ENCODE measurements around the gene ZEB1.
"Not testable (repeated sequence)": the region's sequence is repeated elsewhere in the genome, so short reads cannot be mapped to it uniquely, and the experiment has no call there.

The ZEB1 gene

GRCh38 chr10:31347705-31348104 lies 28.7 kb downstream of the ZEB1 start:
- Histone ChIP-seq H3K9me3 (ENCODE audit: control insufficient read depth, insufficient read depth, low read depth, low read length) (no peaks in the 10 kb centered on the region), H3K4me1 (ENCODE audit: control insufficient read depth, insufficient read depth, low read length) (no peaks in the 10 kb centered on the region), H3K27ac (ENCODE audit: low read depth, low read length) (no peak overlapping the region), H3K27me3 (ENCODE audit: control insufficient read depth, insufficient read depth, low read length) (no peaks in the 10 kb centered on the region), H3K36me3 (ENCODE audit: control insufficient read depth, insufficient read depth, low read length) (no peaks in the 10 kb centered on the region), H3K9ac (ENCODE audit: low read length) (no peak overlapping the region), H3K4me3 (ENCODE audit: low read depth, low read length) (no peak overlapping the region)

- Histone ChIP-seq H3K27ac (ENCODE audit: low read depth, low read length) (no peak overlapping the region), H3K36me3 (ENCODE audit: control insufficient read depth, insufficient read depth, low read length) (no peaks in the 10 kb centered on the region), H3K4me3 (ENCODE audit: low read depth, low read length) (no peak overlapping the region), H3K9me3 (ENCODE audit: control insufficient read depth, insufficient read depth, low read depth, low read length) (no peaks in the 10 kb centered on the region), H3K9ac (ENCODE audit: low read length) (no peak overlapping the region), H3K4me1 (ENCODE audit: control insufficient read depth, insufficient read depth, low read length) (no peaks in the 10 kb centered on the region), H3K27me3 (ENCODE audit: control insufficient read depth, insufficient read depth, low read length) (no peaks in the 10 kb centered on the region)
Observed at GRCh38 chr10:31350891-31351290, 31.9 kb downstream of the ZEB1 start.

GRCh38 chr10:31352436-31353226 lies 33.6 kb downstream of the ZEB1 start:
- Histone ChIP-seq H3K27me3 (ENCODE audit: control insufficient read depth, insufficient read depth, low read length) (no peaks in the 10 kb centered on the region), H3K4me1 (ENCODE audit: control insufficient read depth, insufficient read depth, low read length) (no peaks in the 10 kb centered on the region), H3K9me3 (ENCODE audit: control insufficient read depth, insufficient read depth, low read depth, low read length) (no peaks in the 10 kb centered on the region), H3K36me3 (ENCODE audit: control insufficient read depth, insufficient read depth, low read length) (no peaks in the 10 kb centered on the region), H3K27ac (ENCODE audit: low read depth, low read length) (no peak overlapping the region), H3K4me3 (ENCODE audit: low read depth, low read length) (no peak overlapping the region), H3K9ac (ENCODE audit: low read length) (no peak overlapping the region)

GRCh38 chr10:31353574-31353973 lies 34.6 kb downstream of the ZEB1 start:
- H3K9me3 ChIP-seq (ENCODE audit: control insufficient read depth, insufficient read depth, low read depth, low read length), result no peaks in the 10 kb centered on the region; the same call in 1 of the 2 replicates
- H3K4me1 ChIP-seq (ENCODE audit: control insufficient read depth, insufficient read depth, low read length), result no peaks in the 10 kb centered on the region
- no peak overlapping the region for H3K9ac ChIP-seq (ENCODE audit: low read length)
- no peaks in the 10 kb centered on the region for H3K27me3 ChIP-seq (ENCODE audit: control insufficient read depth, insufficient read depth, low read length)
- H3K27ac ChIP-seq (ENCODE audit: low read depth, low read length), result no peak overlapping the region
- H3K4me3 ChIP-seq (ENCODE audit: low read depth, low read length), result no peak overlapping the region
- no peaks in the 10 kb centered on the region for H3K36me3 ChIP-seq (ENCODE audit: control insufficient read depth, insufficient read depth, low read length)

- no peaks in the 10 kb centered on the region for H3K4me1 ChIP-seq (ENCODE audit: control insufficient read depth, insufficient read depth, low read length)
- no peak overlapping the region for H3K4me3 ChIP-seq (ENCODE audit: low read depth, low read length)
- no peaks in the 10 kb centered on the region for H3K36me3 ChIP-seq (ENCODE audit: control insufficient read depth, insufficient read depth, low read length)
- no peaks in the 10 kb centered on the region for H3K27me3 ChIP-seq (ENCODE audit: control insufficient read depth, insufficient read depth, low read length)
- H3K9ac ChIP-seq (ENCODE audit: low read length), result no peak overlapping the region
- H3K9me3 ChIP-seq (ENCODE audit: control insufficient read depth, insufficient read depth, low read depth, low read length), result peaks cover 30% of the 10 kb centered on the region
- H3K27ac ChIP-seq (ENCODE audit: low read depth, low read length), result no peak overlapping the region
Observed at GRCh38 chr10:31358688-31359330, 39.8 kb downstream of the ZEB1 start.

GRCh38 chr10:31359979-31360378 lies 41.0 kb downstream of the ZEB1 start:
- no peaks in the 10 kb centered on the region for H3K27me3 ChIP-seq (ENCODE audit: control insufficient read depth, insufficient read depth, low read length)
- H3K4me1 ChIP-seq (ENCODE audit: control insufficient read depth, insufficient read depth, low read length), result no peaks in the 10 kb centered on the region
- H3K27ac ChIP-seq (ENCODE audit: low read depth, low read length), result no peak overlapping the region
- no peaks in the 10 kb centered on the region for H3K36me3 ChIP-seq (ENCODE audit: control insufficient read depth, insufficient read depth, low read length)
- H3K9ac ChIP-seq (ENCODE audit: low read length), result no peak overlapping the region
- peaks cover 30% of the 10 kb centered on the region for H3K9me3 ChIP-seq (ENCODE audit: control insufficient read depth, insufficient read depth, low read depth, low read length)
- no peak overlapping the region for H3K4me3 ChIP-seq (ENCODE audit: low read depth, low read length)

- H3K4me3 ChIP-seq (ENCODE audit: low read depth, low read length); H3K4me1 ChIP-seq (ENCODE audit: control insufficient read depth, insufficient read depth, low read length); H3K9ac ChIP-seq (ENCODE audit: low read length); H3K27me3 ChIP-seq (ENCODE audit: control insufficient read depth, insufficient read depth, low read length); H3K36me3 ChIP-seq (ENCODE audit: control insufficient read depth, insufficient read depth, low read length); H3K27ac ChIP-seq (ENCODE audit: low read depth, low read length): not testable (repeated sequence)
- H3K9me3 ChIP-seq (ENCODE audit: control insufficient read depth, insufficient read depth, low read depth, low read length), result peaks cover 30% of the 10 kb centered on the region
Observed at GRCh38 chr10:31361475-31361874, 42.5 kb downstream of the ZEB1 start.

GRCh38 chr10:31362023-31362641 lies 43.1 kb downstream of the ZEB1 start:
- no peaks in the 10 kb centered on the region for H3K36me3 ChIP-seq (ENCODE audit: control insufficient read depth, insufficient read depth, low read length)
- H3K9me3 ChIP-seq (ENCODE audit: control insufficient read depth, insufficient read depth, low read depth, low read length), result peaks cover 30% of the 10 kb centered on the region
- no peak overlapping the region for H3K4me3 ChIP-seq (ENCODE audit: low read depth, low read length)

GRCh38 chr10:31363696-31364095 lies 44.7 kb downstream of the ZEB1 start:
- not testable (repeated sequence) for H3K27ac ChIP-seq (ENCODE audit: low read depth, low read length); H3K9ac ChIP-seq (ENCODE audit: low read length); H3K4me1 ChIP-seq (ENCODE audit: control insufficient read depth, insufficient read depth, low read length); H3K36me3 ChIP-seq (ENCODE audit: control insufficient read depth, insufficient read depth, low read length); H3K4me3 ChIP-seq (ENCODE audit: low read depth, low read length); H3K27me3 ChIP-seq (ENCODE audit: control insufficient read depth, insufficient read depth, low read length)
- H3K9me3 ChIP-seq (ENCODE audit: control insufficient read depth, insufficient read depth, low read depth, low read length), result peaks cover 30% of the 10 kb centered on the region

More at GRCh38 chr10:31362023-31362641, 43.1 kb downstream of the ZEB1 start:
- H3K4me1 ChIP-seq (ENCODE audit: control insufficient read depth, insufficient read depth, low read length), result no peaks in the 10 kb centered on the region
- no peak overlapping the region for H3K9ac ChIP-seq (ENCODE audit: low read length)
- no peaks in the 10 kb centered on the region for H3K27me3 ChIP-seq (ENCODE audit: control insufficient read depth, insufficient read depth, low read length)
- H3K27ac ChIP-seq (ENCODE audit: low read depth, low read length), result no peak overlapping the region

GRCh38 chr10:31364238-31364637 lies 45.2 kb downstream of the ZEB1 start:
- H3K27me3 ChIP-seq (ENCODE audit: control insufficient read depth, insufficient read depth, low read length); H3K36me3 ChIP-seq (ENCODE audit: control insufficient read depth, insufficient read depth, low read length); H3K27ac ChIP-seq (ENCODE audit: low read depth, low read length); H3K9ac ChIP-seq (ENCODE audit: low read length); H3K4me1 ChIP-seq (ENCODE audit: control insufficient read depth, insufficient read depth, low read length); H3K4me3 ChIP-seq (ENCODE audit: low read depth, low read length): not testable (repeated sequence)
- H3K9me3 ChIP-seq (ENCODE audit: control insufficient read depth, insufficient read depth, low read depth, low read length), result peaks cover 30% of the 10 kb centered on the region

GRCh38 chr10:31366703-31367102 lies 47.7 kb downstream of the ZEB1 start:
- Histone ChIP-seq H3K4me1 (ENCODE audit: control insufficient read depth, insufficient read depth, low read length) (no peaks in the 10 kb centered on the region), H3K27ac (ENCODE audit: low read depth, low read length) (no peak overlapping the region), H3K36me3 (ENCODE audit: control insufficient read depth, insufficient read depth, low read length) (no peaks in the 10 kb centered on the region), H3K9me3 (ENCODE audit: control insufficient read depth, insufficient read depth, low read depth, low read length) (peaks cover 18% of the 10 kb centered on the region), H3K9ac (ENCODE audit: low read length) (no peak overlapping the region), H3K4me3 (ENCODE audit: low read depth, low read length) (no peak overlapping the region), H3K27me3 (ENCODE audit: control insufficient read depth, insufficient read depth, low read length) (no peaks in the 10 kb centered on the region)
